H1 (cell line): ENCODE measurements around the gene FSTL4. TPM values are rescaled to one million over a fixed set of nuclear protein-coding genes. Genes with fewer than 3 reads are reported as not detected.

ENCODE experiments used
- ASH2L ChIP-seq: fragments of 200-600, 300-600 bp; sonication (generic); IDR thresholded peaks from one replicate; pipeline ENCODE4 v1.7.1; 2017; ENCODE audit warnings: low read length
- CHD7 ChIP-seq: fragments of 300-600 bp; sonication (generic); IDR thresholded peaks from 2 replicates; pipeline ENCODE4 v1.7.1; 2012; ENCODE audit warnings: low read length, moderate library complexity, mild to moderate bottlenecking, inconsistent platforms; ENCODE audit not compliant: insufficient replicate concordance
- POLR2A ChIP-seq, 2 experiments: IDR thresholded peaks; 1 replicate in 1 of 2; 2 replicates in 1 of 2; pipeline ENCODE4 v1.6.1; 2011; ENCODE audit warnings: low read depth in 2 of 2, low read length in 2 of 2, mild to moderate bottlenecking in 2 of 2; ENCODE audit errors: control extremely low read depth in 1 of 2
- RXRA ChIP-seq: IDR thresholded peaks from 2 replicates; pipeline ENCODE4 v1.6.1; 2011; ENCODE audit warnings: low read depth, mild to moderate bottlenecking, low read length, moderate library complexity; ENCODE audit not compliant: insufficient read depth
- SAP30 ChIP-seq: fragments of 300-600 bp; sonication (generic); IDR thresholded peaks from 2 replicates; pipeline ENCODE4 v1.7.1; 2012; ENCODE audit warnings: low read length, moderate library complexity, mild to moderate bottlenecking, inconsistent platforms; ENCODE audit not compliant: insufficient read depth, insufficient replicate concordance
- polyA plus RNA-seq, 7 experiments: library from polyadenylated mRNA; depleted of rRNA in 3 of 7; stranded (reverse) in 5 of 7; unstranded in 2 of 7; fragments of >200 nt in 5 of 7; fragments of 200-250 nt in 2 of 7; gene quantifications; 1 replicate in 5 of 7; 2 replicates in 1 of 7; 4 replicates in 1 of 7; pipeline versions ENCODE4 v1.2.1 to v1.2.3, GENCODE V29; 2011 to 2013; ENCODE audit warnings: missing spikeins in 2 of 7, mixed read lengths in 2 of 7
- total RNA-seq: library from RNA; stranded (reverse); fragmentation: NEBNext Ultra II Directional; extraction: Animal tissue kit (Norgen Biotek cat#: 25700); gene quantifications from 2 replicates; pipeline ENCODE4 v1.2.1, GENCODE V29; 2021

Gene FSTL4
- total and polyA plus RNA-seq, 2 of the 8 experiments (the other 6 are each of a cell fraction or from before 2014, with no cell fraction given) = 3.1 to 4.1 TPM

DNA sequence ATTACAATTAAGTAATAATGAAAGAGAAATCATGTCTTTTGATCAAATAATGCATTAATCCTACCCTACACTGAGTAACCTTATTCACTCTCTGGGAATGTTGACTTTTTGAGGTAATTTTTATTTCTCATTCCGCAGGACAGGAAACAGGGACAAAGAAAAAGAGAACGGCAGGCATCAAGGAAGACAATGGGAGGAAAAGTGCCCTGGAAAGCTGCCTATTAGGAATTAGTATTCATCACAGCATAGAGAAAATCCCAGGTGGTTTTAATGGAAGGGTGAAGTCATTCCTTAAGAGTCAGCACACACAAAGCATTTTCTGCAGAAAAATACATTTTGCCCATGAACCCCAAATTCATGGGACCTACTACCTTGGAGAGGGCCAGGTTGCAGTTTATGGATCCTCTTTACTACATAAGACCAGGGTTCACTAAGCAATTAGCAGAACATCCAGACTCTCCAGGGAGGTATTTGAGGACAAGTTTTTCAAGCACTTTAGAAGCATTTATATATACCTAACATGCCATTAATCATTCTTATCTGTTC is 9.4 kb downstream of the FSTL4 start (continued):
- no peak for TF ChIP-seq CHD7
- TF ChIP-seq SAP30 = no peak
- no peak for TF ChIP-seq RXRA
- no peak for TF ChIP-seq ASH2L
- no peak for TF ChIP-seq POLR2A (IDR thresholded peaks at IDR 0.05; ENCODE audit: control extremely low read depth in 1 of 2, low read depth in 2 of 2, low read length in 2 of 2)
